ENCODE measurements around the gene HSPA4L.

Gene HSPA4L

DNA sequence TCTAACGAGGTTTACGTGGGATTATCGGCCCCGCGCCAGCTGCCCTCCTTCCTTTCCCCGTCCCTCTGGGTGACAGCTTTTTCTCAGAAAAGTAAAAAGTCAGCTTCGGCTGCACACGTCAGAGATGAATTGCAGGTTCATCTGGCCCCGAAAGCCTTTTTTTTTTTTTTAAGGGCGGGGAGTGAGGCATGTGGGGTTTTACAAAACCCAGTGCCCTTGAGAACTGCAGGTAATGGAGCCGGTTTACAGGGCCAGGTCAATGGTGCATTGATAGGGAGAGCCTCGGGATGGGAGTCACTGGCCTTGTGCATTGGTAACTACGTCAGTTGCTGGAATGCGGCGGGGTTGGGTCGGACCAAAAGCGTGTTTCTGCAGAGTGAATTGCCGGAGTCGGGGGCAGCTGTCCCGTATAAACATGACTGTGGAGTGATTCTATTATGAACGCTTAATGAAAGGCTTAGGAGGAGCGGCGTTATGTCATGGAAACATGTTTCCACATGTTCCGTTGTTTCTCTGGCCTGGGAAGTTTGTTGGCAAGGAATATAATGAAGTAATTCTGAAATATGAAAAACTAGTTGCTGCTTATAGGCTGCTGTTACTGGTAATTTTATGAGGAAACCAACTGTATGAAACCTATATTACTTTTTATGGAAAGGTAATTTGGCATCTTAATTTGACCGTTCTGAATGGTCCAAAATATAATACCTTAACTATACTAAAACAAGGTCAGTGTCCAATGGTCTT, 1.1 kb downstream of the HSPA4L start:
- in situ Hi-C loops (cut with HindIII; ENCODE audit: low sequenced_read_pairs): no loop called here

DNA sequence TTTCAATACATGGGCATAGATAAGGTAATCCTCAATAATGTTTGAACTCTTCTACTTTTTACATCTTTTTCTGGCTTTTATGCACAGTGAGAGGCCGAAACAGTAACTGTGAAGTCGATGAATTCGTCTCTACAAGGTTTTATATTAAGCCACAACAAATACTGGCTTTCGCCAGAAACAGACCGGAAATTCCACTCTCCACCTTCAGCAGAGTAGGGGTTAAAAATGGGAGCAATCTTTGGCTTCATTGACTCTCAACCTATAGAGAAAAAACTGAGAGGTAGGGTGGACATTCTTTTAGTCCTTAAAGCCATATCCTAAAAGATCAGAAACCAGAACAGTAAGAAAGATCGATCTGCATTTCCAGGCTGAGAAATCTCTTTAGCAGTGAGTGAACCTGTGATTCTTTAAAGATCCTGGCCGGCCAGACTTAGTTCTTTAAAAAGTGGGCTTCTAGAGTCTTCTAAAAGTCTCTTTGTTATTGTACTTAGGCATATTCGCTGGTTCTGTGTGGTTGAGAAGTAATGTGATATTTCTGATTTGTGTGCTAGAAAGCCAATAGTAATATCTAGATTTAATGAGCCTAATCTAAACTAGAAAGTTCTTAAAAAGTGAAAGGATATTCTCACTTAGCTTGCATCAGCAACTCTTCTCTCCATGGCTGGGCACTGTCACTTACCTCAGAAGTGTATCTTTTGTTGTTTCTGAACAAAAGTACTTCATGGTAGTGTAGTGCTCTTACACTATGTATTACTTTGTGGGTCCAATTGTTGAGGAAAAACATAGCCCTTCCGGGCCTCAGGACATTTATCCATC, 2.0 kb downstream of the HSPA4L start:
- in situ Hi-C loops (cut with HindIII; ENCODE audit: low sequenced_read_pairs): no loop called here

DNA sequence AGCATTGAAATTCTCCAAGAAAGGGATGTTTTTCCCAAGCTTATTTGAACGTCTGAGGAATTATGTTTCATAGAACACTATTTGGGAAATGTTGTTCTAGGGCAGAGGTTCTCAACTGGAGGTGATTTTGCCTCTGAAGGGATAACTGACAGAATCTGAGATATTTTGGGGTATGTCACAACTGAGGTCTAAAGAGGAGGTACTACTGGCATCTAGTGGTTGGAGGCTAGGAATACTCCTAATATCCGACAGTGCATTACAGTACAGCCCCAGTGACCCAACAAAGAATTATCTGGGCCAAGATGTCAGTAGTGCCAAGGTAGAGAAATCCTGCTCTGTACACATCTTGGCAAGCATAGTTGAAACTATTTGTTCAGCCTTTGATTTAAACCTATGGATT, 6.4 kb downstream of the HSPA4L start:
- in situ Hi-C loops (cut with HindIII; ENCODE audit: low sequenced_read_pairs): no loop called here

DNA sequence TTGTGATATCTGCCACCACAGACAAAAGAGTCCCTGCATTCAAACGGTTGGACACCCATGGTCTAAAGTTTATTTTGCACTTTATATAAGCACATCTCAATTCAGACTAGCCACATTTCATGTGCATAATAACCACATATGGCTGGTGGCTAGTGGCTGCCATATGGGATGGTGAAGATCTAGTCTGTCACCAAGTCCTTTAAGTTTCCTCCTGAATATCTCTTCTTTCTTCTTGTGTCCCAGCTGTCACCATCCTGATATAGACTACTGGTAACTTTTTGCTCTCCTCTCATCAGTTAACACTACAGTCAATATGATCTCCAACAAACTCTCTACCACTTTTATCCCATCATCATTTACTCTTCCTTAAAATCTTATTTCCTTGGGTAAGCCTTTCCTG, 9.3 kb downstream of the HSPA4L start:
- in situ Hi-C loops (cut with HindIII; ENCODE audit: low sequenced_read_pairs): no loop called here

DNA sequence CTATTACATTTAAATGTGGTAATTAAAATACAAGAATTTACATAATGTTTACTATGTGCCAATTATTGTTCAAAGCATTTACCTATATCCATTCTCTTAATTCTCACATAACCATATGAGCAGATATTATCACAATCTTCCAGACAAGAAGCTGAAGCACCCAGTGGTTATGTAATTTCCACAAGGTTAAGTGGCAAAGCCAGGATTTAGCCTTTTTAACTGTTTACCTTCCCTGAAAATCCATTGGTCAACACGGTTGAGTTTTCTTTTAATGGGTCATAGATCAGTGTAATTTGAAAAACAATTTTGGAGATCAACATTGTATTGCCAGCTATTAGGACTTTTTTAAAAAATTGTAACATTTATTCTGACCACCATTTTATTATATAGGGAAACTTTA, 11.4 kb downstream of the HSPA4L start:
- in situ Hi-C loops (cut with HindIII; ENCODE audit: low sequenced_read_pairs): no loop called here

DNA sequence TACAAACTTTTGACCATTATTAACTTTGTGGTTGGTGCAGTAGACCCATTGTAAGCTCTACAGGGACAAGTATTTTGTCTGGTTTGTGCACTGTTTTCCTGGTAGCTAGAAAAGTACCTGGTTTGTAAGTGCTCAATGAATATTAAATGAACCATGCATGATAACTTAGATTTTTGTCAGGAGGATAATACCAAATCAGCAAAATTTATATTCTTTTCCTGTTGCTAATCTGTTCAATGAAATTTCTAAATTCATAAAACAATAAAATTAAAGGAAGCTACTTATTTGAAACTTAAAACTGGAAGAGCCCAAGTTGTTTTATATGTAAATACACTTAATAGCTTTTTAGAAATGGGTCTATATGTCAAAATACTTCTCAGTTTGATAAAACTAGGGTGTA, 17.6 kb downstream of the HSPA4L start:
- in situ Hi-C loops (cut with HindIII; ENCODE audit: low sequenced_read_pairs): no loop called here

DNA sequence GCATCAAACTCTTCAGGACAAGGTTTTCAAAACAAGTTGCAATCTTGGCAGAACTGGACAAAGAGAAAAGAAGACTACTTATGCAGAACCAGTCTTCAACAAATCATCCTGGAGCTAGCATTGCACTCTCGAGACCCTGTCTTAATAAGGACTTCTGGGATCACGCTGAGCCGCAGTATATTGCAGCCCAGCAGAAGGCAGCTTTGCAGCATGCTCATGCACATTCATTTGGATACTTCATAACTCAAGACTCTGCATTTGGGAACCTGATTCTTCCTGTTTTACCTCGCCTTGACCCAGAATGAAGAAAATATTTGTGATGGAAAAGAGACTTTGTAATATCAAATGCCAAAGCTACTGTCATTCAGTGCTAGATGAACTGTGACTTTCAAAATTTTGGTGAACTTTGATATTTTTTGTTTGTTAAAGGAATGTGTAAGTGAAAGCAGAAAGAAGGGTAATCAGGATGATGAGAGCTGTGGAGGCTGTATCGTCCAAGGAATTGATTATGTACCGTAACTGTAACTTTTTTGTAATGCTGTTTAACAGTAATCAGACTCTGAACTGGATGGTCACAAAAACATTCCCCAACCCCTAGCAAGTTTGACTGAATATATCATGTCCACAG, 27.2 kb downstream of the HSPA4L start:
- in situ Hi-C loops (cut with HindIII; ENCODE audit: low sequenced_read_pairs): no loop called here

DNA sequence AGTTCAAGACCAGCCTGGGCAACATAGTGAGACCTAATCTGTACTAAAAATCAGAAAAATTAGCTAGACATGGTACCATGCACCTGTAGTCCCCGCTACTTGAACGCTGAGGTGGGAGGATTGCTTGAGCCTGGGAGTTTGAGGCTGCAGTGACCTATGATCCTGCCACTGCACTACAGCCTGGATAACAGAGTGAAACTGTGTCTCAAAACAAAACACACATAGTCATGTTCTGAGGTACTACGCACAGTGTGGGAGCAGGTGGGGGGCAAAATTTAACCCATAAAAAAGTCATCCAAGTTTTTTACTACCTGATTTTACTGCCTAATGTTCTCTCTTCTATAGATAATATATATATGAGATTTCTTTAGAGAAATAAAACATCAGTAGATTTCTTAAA, 28.4 kb downstream of the HSPA4L start:
- in situ Hi-C loops (cut with HindIII; ENCODE audit: low sequenced_read_pairs): no loop called here

DNA sequence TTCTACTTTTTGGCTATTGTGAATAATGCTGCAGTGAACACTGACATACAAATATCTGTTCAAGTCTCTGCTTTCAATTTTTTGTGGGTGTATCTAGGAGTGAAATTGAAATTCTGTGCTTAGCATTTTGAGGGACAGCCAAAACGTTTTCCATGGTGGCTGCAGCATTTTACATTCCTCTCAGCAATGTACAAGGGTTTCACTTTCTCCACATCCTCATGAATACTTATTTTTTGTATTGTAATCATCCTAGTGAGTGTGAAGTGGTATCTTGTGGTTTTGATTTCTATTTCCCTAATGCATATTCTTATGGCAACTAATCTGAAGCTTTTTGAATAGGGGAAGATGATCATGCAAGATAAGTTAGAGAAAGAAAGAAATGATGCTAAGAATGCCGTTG, 40.3 kb downstream of the HSPA4L start:
- in situ Hi-C loops (cut with HindIII; ENCODE audit: low sequenced_read_pairs): no loop called here

DNA sequence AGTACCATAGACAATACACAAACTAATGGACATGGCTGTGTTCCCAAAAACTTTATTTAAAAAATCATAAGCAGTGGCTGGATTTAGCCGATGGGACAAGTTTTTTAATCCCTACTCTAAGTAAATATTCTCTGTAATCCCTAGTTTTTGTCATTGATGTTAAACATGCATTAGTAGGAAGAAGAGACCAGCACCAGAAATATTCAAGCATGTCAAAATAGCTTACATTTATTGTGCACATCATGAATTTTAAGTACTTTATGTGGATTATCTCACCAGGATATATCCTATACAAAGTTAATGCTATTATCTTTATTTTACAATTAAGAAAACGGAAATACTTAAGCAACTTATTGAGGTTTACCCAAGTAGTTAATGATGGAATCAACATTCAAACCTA, 46.0 kb downstream of the HSPA4L start:
- in situ Hi-C loops (cut with HindIII; ENCODE audit: low sequenced_read_pairs): no loop called here

DNA sequence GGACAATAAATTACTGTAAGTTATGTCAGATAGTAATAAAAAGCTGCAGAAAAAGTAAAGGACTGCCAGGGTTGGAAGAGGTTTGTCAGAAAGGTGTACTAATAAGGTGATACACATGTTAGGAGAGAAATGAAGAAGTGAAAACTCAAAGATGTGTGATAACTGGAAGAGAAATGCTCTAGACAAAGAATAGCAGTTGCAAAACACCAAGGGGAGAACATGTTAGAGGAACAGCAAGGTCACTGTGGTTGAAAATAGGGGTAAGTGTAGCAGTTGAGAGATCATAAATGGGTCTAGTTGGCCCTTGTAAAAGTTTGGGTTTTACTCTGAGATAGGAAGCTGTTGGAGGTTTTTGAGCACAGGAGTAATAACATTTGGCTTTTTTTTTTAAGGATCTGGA, 46.9 kb downstream of the HSPA4L start:
- in situ Hi-C loops (cut with HindIII; ENCODE audit: low sequenced_read_pairs): no loop called here

DNA sequence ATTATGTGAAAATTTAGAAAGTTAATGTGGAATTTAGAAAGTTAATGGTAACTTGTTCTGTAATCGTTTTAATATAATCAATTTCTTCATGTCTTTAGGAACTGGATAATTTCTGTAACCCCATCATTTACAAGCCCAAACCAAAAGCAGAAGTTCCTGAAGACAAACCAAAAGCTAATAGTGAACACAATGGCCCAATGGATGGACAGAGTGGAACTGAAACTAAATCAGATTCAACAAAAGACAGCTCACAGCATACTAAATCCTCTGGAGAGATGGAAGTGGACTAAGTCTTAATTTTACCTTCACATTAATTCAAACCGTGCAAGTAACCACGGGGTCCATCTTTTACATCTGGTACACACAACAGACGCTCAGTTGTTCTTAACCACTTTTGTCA, 50.5 kb downstream of the HSPA4L start:
- in situ Hi-C loops (cut with HindIII; ENCODE audit: low sequenced_read_pairs): no loop called here

DNA sequence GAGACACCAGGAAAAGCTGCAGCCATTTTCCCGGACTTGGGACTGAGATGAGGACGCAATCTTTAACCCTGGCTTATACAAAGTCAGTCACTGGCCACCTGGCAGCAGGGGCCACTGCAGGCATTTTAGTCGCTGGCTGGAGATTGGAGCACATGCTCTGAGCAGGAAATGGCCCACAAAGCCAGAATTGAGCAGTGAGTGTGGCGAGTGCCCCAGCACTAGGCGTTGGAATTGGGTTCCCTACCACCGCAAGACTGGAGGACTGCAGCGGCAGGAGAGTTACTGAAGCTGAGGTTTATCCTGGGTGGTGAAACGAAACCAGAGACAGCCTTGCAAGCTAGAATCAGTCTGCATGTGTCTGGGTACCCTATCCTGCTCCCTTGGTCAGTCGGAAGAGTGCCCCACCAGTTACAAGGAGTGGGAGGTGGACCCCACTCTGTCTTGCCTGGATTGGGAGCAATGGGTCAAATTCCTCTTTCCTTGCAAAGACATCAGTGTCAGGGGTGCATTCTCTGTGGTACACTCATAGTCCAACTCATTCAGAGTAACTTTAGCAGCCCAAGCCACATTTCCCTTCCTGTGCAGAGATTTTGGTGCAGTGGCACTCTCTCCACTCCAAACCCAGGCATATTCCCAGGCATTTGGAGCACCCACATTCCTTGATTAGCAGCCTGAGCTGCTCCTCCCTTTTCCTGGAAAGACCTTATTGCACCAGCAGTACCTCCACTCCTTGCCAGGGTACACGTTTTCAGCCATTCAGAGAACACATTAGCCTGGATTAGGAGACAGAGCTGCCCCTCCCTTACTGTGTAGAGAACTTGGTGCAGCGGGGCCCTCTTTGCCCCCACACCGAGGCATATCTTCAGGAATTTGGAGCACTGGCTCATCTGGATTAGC, 61.8 kb downstream of the HSPA4L start:
- in situ Hi-C loops (cut with HindIII; ENCODE audit: low sequenced_read_pairs): no loop called here

DNA sequence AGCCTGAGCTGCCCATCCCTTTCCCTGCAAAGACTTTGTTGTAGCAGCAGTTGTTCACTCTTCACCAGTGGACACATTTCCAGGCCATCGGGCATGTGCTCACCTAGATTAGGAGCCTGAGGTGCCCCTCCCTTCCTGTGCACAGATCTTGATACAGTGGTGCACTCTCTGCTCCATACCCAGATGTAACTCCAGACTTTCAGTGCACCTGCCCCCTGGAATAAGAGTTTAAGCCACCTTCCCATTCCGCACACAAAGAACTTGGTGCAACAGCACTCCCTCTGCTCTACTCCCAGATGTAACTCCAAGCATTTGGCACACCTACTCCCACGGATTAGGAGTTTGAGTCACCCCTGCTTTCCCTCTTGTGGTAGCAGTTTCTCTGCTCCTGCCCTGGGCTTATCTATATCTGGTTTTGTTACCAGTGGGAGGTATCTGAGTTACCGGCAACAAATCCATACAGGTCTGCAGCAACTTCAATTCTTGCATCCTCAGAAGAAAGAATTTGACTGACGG, 62.5 kb downstream of the HSPA4L start:
- in situ Hi-C loops (cut with HindIII; ENCODE audit: low sequenced_read_pairs): no loop called here

DNA sequence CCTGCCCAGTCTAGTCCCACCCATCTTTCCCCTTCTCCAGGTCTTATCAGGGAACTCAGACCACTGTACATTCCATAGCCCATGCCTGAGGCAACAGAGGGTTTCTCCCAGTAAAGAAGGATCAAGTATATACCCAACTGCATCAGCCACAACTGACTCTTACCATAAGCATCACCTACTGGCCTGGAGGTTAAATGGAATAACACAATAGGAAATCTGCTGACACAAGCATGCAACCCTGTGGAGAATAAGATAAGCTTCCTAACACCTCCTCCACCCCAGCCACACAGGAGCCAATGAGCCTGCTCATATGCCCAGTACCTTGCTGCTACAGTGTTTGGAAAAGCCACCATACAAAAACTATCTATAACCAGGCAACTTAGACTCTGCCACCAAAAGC, 63.9 kb downstream of the HSPA4L start:
- in situ Hi-C loops (cut with HindIII; ENCODE audit: low sequenced_read_pairs): no loop called here

DNA sequence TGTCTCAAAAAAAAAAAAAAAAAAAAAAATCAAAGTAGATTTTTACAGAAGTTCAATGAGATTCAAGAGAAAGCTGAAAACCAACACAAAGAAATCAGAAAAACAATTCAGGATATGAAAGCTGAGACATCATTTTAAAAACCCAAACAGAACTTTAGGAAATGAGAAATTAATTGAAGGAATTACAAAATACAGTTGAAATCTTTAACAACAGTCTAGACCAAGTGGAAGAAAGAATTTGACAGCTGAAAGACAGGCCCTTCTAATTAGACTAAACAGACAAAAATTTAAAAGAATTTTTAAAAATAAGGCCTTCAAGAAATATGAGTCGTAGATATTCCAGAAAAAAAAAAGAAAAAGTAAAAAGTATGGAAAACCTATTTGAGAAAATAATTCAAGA, 64.6 kb downstream of the HSPA4L start:
- in situ Hi-C loops (cut with HindIII; ENCODE audit: low sequenced_read_pairs): no loop called here

DNA sequence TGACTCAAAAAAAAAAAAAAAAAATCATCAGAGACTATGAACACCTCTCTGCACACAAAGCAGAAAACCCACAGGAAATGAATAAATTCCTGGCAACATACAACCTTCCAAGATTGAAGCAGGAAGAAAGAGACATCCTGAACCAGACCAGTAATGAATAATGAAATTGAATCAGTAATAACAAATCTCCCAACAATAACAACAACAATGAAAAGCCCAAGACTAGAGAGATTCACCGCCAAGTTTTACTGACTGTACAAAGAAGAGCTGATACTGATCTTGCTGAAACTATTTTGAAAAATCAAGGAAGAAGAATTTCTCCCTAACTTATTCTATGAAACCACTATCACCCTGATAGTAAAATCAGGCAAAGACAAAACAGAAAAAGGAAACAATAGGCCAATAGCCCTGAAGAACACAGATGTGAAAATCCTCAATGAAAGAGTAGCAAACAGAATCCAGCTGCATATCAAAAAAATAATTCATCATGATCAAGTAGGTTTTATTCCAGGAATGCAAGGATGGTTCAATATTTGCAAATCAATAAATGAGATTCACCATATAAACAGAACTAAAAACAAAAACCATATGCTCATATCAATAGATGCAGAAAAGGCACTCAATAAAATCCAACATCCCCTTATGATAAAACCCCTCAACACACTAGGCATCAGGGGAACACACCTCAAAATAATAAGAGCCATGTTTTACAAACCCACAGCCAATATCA, 67.5 kb downstream of the HSPA4L start:
- in situ Hi-C loops (cut with HindIII; ENCODE audit: low sequenced_read_pairs): no loop called here

DNA sequence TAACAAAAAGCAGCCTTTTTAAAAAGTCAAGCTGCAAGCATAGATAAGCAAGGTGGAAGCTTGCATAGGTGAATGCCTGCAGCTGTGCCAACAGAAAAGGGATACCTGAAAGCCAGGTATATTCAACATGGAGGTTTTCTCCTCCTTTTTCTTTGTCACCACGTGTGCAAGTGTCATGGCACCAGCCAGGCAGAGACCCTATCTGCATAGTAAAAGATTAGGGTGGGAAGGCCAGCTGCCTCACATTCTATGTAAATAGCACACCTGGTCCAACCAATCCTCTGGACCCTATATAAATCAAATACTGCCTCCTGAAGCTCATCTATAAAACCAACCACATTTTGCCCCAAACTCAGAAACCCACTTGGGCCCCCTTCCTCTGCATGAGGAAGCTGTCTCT, 70.5 kb downstream of the HSPA4L start:
- in situ Hi-C loops (cut with HindIII; ENCODE audit: low sequenced_read_pairs): no loop called here

DNA sequence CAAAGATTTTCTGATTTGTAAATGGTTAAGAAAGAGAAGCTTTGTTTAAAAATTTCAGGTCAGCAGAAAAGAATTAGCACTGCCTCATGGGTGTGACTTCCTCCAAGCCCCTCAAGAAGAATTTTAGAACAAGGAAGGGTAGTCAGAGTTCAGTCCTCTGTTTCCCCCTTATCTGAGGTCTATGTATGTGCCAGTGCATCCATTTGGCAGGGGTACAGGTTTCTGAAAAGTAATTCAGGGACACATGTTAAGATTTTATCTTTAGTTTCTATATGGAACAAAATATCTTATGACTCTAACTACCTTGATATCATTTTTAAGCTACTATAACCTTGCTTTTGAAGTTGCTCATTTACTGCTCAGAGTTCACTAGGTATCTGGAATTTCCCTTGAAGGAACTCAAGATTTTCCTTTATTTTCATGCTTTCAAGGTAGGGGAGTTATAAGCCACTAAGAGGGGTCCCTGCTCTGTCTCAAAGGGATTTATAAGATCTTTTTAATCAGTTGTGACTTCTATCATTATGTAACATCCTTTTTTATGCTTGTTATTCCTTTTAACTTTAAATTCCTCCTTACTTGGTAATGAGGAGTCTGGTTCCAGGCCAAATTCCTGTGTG, 74.2 kb downstream of the HSPA4L start:
- in situ Hi-C loops (cut with HindIII; ENCODE audit: low sequenced_read_pairs): no loop called here

Measured in DLD1 (cell line).